Fibroblast of lung (primary cell): ENCODE results near the gene ADAM15. TPM values are rescaled to one million over a fixed set of nuclear protein-coding genes. Genes with fewer than 3 reads are reported as not detected.

Experiments used
- DNase-seq, 2 donors: peaks; one replicate each; pipeline versions ENCODE4 v3.0.0 to v3.0.0-alpha.2; 2010; ENCODE audit warnings: low read depth in 2 of 2
- H2AFZ ChIP-seq: 2 replicates; pipeline ENCODE4 v1.5.1; 2012; ENCODE audit warnings: low read length, control low read depth, inconsistent platforms
- H3K27ac ChIP-seq: 2 replicates; pipeline ENCODE4 v1.5.1; 2011; ENCODE audit warnings: low read length, control low read depth; ENCODE audit not compliant: insufficient read depth
- H3K27me3 ChIP-seq: 2 replicates; pipeline ENCODE4 v1.5.1; 2011; ENCODE audit warnings: mild to moderate bottlenecking, low read length; ENCODE audit not compliant: control insufficient read depth, insufficient read depth
- H3K36me3 ChIP-seq: 2 replicates; pipeline ENCODE4 v1.5.1; 2011; ENCODE audit warnings: low read length; ENCODE audit not compliant: control insufficient read depth, insufficient read depth
- H3K4me1 ChIP-seq: 2 replicates; pipeline ENCODE4 v1.5.1; 2011; ENCODE audit warnings: low read length; ENCODE audit not compliant: control insufficient read depth, insufficient read depth; ENCODE audit errors: extremely low read depth
- H3K4me2 ChIP-seq: 2 replicates; pipeline ENCODE4 v1.5.1; 2011; ENCODE audit warnings: low read length, control low read depth; ENCODE audit not compliant: insufficient read depth; ENCODE audit errors: extremely low read depth
- H3K4me3 ChIP-seq, 4 experiments: fragments of 200-600 bp in 1 of 4; sonication (generic) in 1 of 4; replicated peaks in 1 of 4; 2 replicates each; pipeline ENCODE4 v1.5.1; 2011 to 2016; ENCODE audit warnings: low read length in 4 of 4, low read depth in 3 of 4, mild to moderate bottlenecking in 3 of 4, control low read depth in 2 of 4, inconsistent platforms in 1 of 4, mixed read lengths in 1 of 4; ENCODE audit not compliant: insufficient read depth in 1 of 4; ENCODE audit errors: control extremely low read depth in 1 of 4
- H3K79me2 ChIP-seq: 2 replicates; pipeline ENCODE4 v1.5.1; 2012; ENCODE audit warnings: mild to moderate bottlenecking, low read length, inconsistent platforms; ENCODE audit not compliant: control insufficient read depth, insufficient read depth
- H3K9ac ChIP-seq: 2 replicates; pipeline ENCODE4 v1.5.1; 2011; ENCODE audit warnings: mild to moderate bottlenecking, low read length, control low read depth; ENCODE audit not compliant: insufficient read depth
- H3K9me3 ChIP-seq: 2 replicates; pipeline ENCODE4 v1.5.1; 2012; ENCODE audit warnings: low read depth, low read length; ENCODE audit not compliant: control insufficient read depth, insufficient read depth
- H4K20me1 ChIP-seq: 2 replicates; pipeline ENCODE4 v1.5.1; 2011; ENCODE audit warnings: low read length; ENCODE audit not compliant: control insufficient read depth, insufficient read depth; ENCODE audit errors: extremely low read depth
- EZH2 ChIP-seq: IDR thresholded peaks from 2 replicates; pipeline ENCODE4 v1.5.1; 2012; ENCODE audit warnings: low read length, control low read depth, mild to moderate bottlenecking; ENCODE audit errors: missing control alignments
- polyA plus RNA-seq, 2 donors: library from polyadenylated mRNA; depleted of rRNA in 1 of 2; stranded (reverse) in 1 of 2; unstranded in 1 of 2; fragments of >200 nt; gene quantifications; 2 replicates each; pipeline ENCODE4 v1.2.1, GENCODE V29; 2011 to 2012; ENCODE audit warnings: missing spikeins in 1 of 2
- total RNA-seq: library from RNA; depleted of rRNA; stranded (reverse); fragments of >200 nt; gene quantifications from 2 replicates; pipeline ENCODE4 v1.2.1, GENCODE V29; 2014
- TF ChIP-seq, protein P1 (sequence below), 2 donors: IDR thresholded peaks in 1 of 2; conservative IDR thresholded peaks in 1 of 2; 1 replicate in 1 of 2; 2 replicates in 1 of 2; pipeline ENCODE4 v1.5.1; 2011 to 2012; ENCODE audit warnings: low read length in 2 of 2, control low read depth in 1 of 2, inconsistent platforms in 1 of 2, low read depth in 1 of 2, mild to moderate bottlenecking in 1 of 2

The ADAM15 gene
- total and polyA plus RNA-seq, 2 donors (not counting 1 experiment from before 2014, with no cell fraction given) = 19.5 to 58.5 TPM

DNA sequence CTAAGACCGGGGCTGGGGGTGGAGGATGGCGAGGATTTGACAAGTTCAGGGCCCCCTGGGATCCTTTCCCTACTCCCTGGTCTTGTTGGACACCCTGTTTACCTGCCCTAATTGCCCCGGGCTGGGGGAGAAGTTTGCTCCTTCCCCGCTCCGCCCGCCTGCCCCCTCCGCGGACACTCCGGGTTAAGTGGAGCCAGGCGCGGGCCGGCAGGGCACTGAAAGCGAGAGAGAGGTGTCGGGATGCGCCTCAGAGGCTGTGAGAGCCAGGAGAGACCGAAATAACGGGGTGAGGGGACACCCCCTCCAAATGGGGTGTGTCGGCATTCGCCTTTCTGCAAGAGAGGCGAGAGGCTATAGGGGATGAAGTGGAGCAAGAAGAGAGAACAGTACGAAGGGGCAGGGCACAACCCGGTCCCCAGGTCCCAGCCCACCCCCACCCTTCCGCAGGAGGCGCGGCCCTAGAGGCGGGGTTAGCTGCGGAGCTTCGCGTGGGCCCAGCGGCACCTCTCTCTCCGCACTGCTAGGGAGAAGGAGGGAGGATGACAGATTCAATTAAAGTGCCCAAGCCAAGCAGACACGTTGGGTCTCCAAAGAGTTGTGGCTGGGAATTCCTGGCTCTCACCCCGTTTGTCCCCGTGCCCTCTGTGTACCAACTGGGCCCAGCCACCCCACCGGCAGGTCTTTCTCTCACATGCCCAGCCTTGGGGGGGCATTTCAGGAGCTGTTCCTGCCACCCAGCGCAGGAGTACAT is 31.4 kb downstream of the ADAM15 start:
- Histone ChIP-seq H4K20me1 (no peaks in the 10 kb centered on the region), H3K27me3 (peaks cover 61% of the 10 kb centered on the region), H3K4me1 (peaks cover 9% of the 10 kb centered on the region), H3K9me3 (no peaks in the 10 kb centered on the region), H3K4me3 (no peak overlapping the region), H3K36me3 (no peaks in the 10 kb centered on the region), H3K79me2 (no peaks in the 10 kb centered on the region), H3K4me2 (no peak overlapping the region), H3K27ac (no peak overlapping the region), H3K9ac (no peak overlapping the region), H2AFZ (no peak overlapping the region)
- DNase-seq = no peak
- TF ChIP-seq EZH2 = peak; percentile 97
- TF ChIP-seq, protein P1, sequence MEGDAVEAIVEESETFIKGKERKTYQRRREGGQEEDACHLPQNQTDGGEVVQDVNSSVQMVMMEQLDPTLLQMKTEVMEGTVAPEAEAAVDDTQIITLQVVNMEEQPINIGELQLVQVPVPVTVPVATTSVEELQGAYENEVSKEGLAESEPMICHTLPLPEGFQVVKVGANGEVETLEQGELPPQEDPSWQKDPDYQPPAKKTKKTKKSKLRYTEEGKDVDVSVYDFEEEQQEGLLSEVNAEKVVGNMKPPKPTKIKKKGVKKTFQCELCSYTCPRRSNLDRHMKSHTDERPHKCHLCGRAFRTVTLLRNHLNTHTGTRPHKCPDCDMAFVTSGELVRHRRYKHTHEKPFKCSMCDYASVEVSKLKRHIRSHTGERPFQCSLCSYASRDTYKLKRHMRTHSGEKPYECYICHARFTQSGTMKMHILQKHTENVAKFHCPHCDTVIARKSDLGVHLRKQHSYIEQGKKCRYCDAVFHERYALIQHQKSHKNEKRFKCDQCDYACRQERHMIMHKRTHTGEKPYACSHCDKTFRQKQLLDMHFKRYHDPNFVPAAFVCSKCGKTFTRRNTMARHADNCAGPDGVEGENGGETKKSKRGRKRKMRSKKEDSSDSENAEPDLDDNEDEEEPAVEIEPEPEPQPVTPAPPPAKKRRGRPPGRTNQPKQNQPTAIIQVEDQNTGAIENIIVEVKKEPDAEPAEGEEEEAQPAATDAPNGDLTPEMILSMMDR (conservative IDR thresholded peaks at IDR 0.05 in 1 of 2, IDR thresholded peaks at IDR 0.05 in 1 of 2; ENCODE audit: low read depth in 1 of 2, low read length in 2 of 2) = no peak

DNA sequence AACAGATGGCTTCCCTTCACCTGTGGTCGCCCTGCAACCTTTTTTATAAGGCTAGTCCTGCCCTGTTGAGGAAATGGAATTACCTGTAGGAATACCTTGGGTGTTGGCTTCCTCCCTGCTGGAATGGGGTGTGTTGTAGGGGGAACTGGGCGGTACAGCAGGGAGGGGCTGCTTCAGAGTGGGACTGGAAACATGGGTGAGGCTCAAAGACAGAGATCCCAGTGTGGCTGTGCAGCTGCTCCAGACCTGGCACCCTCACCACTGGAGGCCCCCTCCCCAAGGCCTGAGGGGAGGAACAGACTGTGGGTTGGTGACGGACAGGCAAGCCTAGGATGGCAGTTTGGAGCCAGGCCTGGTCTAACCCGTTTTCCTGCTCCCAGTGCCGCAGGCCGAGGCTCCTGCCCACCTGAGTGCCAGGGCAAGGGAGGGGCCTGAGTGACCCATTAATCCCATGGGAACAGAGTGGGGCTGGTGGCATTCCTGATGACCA is 32.0 kb downstream of the ADAM15 start:
- Histone ChIP-seq H3K36me3 (no peaks in the 10 kb centered on the region), H3K4me1 (peaks cover 9% of the 10 kb centered on the region), H3K9me3 (no peaks in the 10 kb centered on the region), H3K4me3 (no peak overlapping the region), H4K20me1 (no peaks in the 10 kb centered on the region), H2AFZ (no peak overlapping the region), H3K27me3 (peaks cover 55% of the 10 kb centered on the region), H3K4me2 (no peak overlapping the region), H3K9ac (no peak overlapping the region), H3K27ac (no peak overlapping the region), H3K79me2 (no peaks in the 10 kb centered on the region)
- TF ChIP-seq, protein P1 (conservative IDR thresholded peaks at IDR 0.05 in 1 of 2, IDR thresholded peaks at IDR 0.05 in 1 of 2; ENCODE audit: low read depth in 1 of 2, low read length in 2 of 2) = no peak
- TF ChIP-seq EZH2 = no peak
- no peak for DNase-seq

DNA sequence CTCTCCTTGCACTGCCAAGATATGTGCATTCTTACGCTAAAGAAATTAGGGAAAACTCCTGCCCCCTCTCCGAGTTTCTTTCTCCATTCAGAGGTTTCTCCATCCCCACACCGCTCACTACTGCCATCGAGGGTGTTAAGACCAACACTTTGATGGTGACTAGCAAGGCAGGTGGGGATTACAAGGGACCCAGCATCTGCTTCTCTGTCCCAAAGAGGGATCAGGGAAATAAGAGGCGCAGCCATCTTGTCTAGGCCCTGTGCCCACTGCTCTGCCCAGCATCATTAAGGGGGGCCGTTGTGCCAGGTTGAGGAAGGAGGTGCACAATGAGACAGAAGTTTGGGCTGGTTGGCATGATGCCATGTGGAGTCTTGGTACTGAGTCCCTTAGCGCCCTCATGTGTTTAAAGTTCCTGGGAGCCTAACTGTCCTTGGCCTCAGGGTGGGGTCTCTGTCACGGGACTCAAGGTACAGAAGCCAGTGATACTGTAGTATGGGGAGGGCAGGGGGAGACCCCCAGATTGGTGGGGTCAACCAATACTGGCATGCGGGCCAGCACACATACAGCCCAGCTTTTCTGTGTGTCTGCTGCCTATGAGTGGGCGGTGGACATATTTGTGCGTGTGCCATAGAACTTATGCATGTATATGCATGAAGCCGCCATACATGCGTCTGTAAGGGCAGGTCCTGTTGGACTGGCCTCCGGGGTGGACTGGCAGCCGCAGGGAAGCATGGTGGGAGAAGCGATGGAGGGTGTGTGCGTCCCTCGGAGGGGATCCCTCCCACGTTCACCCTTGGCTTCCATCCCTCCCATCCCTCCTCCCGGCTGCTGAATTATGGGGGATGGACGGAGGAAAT is 33.0 kb downstream of the ADAM15 start:
- Histone ChIP-seq H3K4me3 (peak overlapping the region; percentile 32 to 86 (median 72)), H3K4me1 (peaks cover 9% of the 10 kb centered on the region), H3K27me3 (peaks cover 48% of the 10 kb centered on the region), H2AFZ (peak overlapping the region; percentile 90), H3K27ac (no peak overlapping the region), H3K36me3 (no peaks in the 10 kb centered on the region), H3K79me2 (no peaks in the 10 kb centered on the region), H4K20me1 (no peaks in the 10 kb centered on the region), H3K4me2 (peak overlapping the region; percentile 84), H3K9ac (no peak overlapping the region), H3K9me3 (no peaks in the 10 kb centered on the region)
- DNase-seq = peak in 1 of 2 donors; percentile 48
- TF ChIP-seq, protein P1 (conservative IDR thresholded peaks at IDR 0.05 in 1 of 2, IDR thresholded peaks at IDR 0.05 in 1 of 2; ENCODE audit: low read depth in 1 of 2, low read length in 2 of 2) = peak; percentile 19 to 25
- TF ChIP-seq EZH2 = no peak
